NOMO-1 (cell line): ENCODE measurements around the gene SCO1.

Source experiments
- DNase-seq, 2 experiments: peaks; one replicate each; lab custom pipeline; 2025; ENCODE audit not compliant: unreplicated experiment in 2 of 2; lab: John Stamatoyannopoulos, UW

SCO1 gene

DNA sequence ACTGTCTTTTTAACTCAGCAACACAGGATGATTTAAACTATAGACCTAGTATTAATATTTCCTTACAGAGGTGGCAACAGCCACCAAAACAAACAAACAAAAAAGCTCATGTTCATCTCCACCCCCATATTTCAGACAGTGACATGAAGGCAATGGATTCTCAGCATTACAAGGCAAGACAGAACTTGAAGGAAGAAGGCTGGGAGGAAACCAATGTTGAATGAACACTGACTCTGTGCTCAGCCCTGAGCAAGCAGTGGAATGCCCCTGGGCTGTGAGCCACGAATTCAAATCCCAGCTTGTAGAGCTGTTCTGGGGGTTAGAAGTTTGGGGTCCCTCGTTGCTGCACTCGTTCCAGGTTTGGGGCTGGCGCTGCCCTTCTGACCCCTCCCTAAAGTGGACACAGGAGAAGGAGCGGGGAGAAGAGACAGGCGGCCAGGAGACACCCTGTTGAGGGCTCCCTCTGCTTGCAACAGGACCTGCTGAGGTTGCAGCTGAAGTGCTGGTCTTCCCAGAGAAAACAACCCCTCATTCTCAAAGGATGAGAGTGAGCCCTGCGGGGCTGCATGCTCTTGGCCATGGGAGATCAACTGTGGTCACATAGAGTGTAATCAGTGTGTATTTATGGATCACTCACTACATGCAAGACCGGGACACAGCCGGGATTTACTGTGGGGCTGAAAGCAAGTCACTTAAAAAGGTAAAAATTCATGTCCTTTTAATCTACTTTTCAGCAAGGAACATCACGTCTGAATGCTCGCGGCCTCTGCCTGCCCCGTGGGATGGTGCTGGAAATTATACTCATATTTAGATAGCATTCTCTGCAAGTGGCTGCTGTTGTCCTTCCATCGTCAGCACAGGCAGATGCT lies 74.5 kb downstream of the SCO1 start:
- no peak for DNase-seq
